ENCODE results near the gene CEP57. TPM values are rescaled to one million over a fixed set of nuclear protein-coding genes. Genes with fewer than 3 reads are reported as not detected.

Gene CEP57
- polyA plus RNA-seq = 10 to 100 TPM; 41.5 to 52.2 (median 50.8) TPM

DNA sequence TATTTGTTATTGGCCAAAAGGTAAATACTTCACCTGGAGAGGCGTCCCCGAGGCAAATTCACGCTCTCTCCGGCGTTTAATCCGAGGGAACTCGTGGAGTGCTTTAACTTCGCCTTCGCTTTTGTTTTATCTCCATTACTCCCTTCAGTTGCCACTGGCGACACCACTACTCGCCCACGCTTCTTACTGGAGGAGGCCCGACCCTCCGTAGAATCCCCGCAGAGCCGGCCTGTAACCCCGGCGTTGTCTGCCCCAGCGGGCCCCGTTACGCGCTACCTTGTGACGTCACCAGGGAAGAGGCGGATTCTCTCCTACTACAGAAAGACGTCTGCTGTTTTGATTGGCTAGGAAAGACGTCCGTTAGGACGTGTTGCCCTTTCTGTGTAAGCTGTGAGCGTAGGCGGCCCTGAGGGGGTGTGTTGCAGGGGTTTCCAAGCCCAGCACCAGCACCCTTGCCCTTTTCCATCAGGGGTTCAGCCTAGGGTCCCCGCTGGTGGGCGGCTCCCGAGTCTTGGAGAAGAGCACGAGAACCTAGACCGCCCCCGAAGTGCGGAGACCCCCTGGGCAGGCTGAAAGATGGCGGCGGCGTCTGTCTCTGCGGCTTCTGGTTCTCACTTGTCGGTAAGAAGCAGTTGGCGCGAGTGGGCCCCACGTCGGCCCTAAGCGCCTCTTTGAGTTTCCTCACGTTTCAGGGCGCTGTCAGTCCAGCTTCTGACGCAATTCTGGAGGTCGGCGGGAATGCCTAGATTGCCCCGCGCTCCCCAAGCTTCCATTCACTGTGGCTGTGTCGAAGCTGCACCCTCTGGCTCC lies at the start of gene CEP57:
TSS of gene CEP57 (plus strand) at position 376 of the 810 bp plus-strand sequence. CDS start at position 577, 201 bp downstream.
- Mint-ChIP-seq H3K36me3 (peaks cover 5 to 14% (median 7%) of the 10 kb centered on the region in 3 donors), H3K4me1 (peaks cover 27 to 65% of the 10 kb centered on the region in 2 donors), H3K9me3 (no peaks in the 10 kb centered on the region), H3K4me3 (peak within 1 kb of the TSS; percentile 94 to 100 (median 100)), H3K27me3 (ENCODE audit: low read depth in 3 of 3) (peaks cover 11 to 21% (median 11%) of the 10 kb centered on the region in 3 donors), H3K27ac (peak within 1 kb of the TSS; percentile 100)
- DNase-seq = peak; percentile 94 to 96 (median 96)

DNA sequence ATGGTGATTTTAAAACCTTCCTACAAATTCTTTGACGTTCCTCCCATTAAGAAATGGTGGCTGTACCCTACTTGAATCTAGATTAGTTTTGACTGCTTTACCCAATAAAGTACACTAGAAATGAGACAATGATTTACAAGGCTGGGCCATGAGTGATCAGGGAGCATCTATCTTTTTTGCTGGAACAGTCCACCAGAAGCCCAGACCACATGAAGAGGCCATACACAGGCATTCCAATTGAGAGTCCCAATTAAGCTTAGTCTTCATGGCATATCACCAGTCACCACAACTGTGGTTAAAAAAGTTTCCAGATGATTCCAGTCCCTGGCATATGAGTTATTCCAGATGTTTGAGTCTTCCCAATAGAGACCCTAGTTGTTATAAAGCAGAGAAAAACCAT lies 40.2 kb upstream of the CEP57 start:
- no peak for DNase-seq
- H3K9me3 Mint-ChIP-seq = no peaks in the 10 kb centered on the region
- H3K4me3 Mint-ChIP-seq = no peak overlapping the region
- no peaks in the 10 kb centered on the region for H3K4me1 Mint-ChIP-seq
- no peak overlapping the region for H3K27ac Mint-ChIP-seq
- peaks cover 0 to 9% (median 1%) of the 10 kb centered on the region in 3 donors for H3K27me3 Mint-ChIP-seq (ENCODE audit: low read depth in 3 of 3)
- no peaks in the 10 kb centered on the region for H3K36me3 Mint-ChIP-seq

DNA sequence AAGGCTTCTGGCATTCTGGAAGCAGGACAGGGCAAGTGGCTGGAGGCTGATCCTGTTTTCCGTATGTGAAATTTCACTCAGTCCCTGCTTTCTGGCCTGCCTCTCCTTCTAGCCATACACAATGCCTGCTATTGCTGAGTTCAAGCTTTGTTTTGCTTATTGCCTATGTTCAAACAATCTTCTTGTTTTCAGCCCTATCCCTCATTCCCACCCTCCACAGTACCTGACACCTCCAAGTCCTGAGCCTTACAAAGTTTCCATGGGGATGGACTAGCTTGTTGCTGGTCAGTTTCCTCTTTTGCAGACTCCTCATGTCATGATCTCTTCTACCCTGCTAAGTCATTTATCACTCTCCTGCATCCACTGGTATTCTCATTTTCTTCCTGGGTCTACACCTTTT lies 38.8 kb upstream of the CEP57 start:
- H3K27me3 Mint-ChIP-seq (ENCODE audit: low read depth in 3 of 3) = peaks cover 0 to 9% (median 2%) of the 10 kb centered on the region in 3 donors
- no peaks in the 10 kb centered on the region for H3K4me1 Mint-ChIP-seq
- H3K27ac Mint-ChIP-seq = no peak overlapping the region
- no peaks in the 10 kb centered on the region for H3K9me3 Mint-ChIP-seq
- no peak overlapping the region for H3K4me3 Mint-ChIP-seq
- no peak for DNase-seq
- no peaks in the 10 kb centered on the region for H3K36me3 Mint-ChIP-seq

DNA sequence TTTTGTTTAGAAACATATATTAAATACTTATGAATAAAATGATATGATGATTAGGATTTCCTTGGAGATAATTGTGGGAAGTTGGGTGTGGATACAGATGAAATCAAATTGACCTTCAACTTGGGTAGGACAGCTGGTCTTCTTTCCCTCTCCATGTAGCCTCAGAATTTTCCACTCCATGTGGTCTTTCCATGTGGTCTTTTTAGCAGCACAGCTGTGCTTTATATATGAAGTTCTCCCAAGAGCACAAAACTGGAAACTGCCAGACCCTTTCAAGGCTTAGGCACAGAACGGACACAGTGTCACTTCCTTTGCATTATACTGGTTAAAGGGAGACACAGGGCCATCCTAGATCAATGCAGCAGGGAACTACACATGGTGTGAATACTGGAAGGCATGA lies 29.4 kb upstream of the CEP57 start:
- Mint-ChIP-seq H3K4me3 (no peak overlapping the region), H3K4me1 (no peaks in the 10 kb centered on the region), H3K36me3 (no peaks in the 10 kb centered on the region), H3K27ac (no peak overlapping the region), H3K9me3 (no peaks in the 10 kb centered on the region), H3K27me3 (ENCODE audit: low read depth in 3 of 3) (peaks cover 0 to 5% (median 2%) of the 10 kb centered on the region in 3 donors)
- no peak for DNase-seq

DNA sequence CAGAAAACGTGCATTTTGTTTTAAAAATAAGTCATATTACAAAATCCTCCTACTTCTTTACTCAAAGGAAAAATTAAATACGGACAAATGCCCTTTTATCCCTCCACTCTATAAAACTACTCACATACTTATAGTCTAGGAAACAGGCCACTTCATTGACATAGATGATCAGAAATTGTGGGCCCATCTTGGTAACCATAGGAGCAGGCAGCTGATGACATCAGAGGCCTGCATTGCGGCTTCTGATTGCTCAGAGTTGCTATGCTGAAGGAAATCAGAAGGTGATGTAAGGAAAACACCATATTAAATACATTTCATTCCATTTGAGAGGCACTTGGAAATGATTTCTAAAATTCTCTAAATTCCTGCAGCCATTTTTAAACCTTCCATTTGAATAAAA lies 27.8 kb upstream of the CEP57 start:
- no peaks in the 10 kb centered on the region for H3K4me1 Mint-ChIP-seq
- H3K9me3 Mint-ChIP-seq = no peaks in the 10 kb centered on the region
- no peak overlapping the region for H3K27ac Mint-ChIP-seq
- H3K27me3 Mint-ChIP-seq (ENCODE audit: low read depth in 3 of 3) = peaks cover 0 to 5% (median 2%) of the 10 kb centered on the region in 3 donors
- H3K4me3 Mint-ChIP-seq = no peak overlapping the region
- H3K36me3 Mint-ChIP-seq = no peaks in the 10 kb centered on the region
- DNase-seq = no peak

DNA sequence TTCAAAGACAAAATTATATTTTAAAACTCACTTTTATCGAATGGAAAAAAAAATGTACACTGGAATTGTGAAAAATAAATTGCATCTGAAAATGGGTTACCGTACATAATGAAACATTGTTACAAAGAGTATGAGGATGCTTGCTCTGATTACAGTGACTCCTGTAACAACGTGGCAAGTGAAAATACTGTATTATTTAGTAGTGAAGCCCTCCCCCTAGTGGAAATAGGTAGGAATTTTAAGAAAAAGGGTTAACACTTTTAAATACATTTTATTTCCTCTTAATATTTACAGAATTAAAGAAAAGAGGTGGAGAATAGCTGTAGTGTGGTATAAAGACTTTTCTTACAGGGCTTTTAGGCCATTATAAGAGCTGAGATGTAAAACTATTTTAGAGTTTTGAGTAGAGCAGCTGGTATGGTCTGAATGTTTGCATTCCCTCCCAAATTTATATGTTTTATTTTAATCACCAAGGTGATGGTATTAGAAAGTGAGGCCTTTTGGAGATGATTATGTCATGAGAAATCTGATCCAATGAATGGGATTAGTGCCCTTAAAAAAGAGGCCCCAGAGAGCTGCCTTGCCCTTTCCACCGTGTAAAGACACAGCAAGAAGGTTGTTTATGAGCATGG lies 25.9 kb upstream of the CEP57 start:
- no peak overlapping the region for H3K27ac Mint-ChIP-seq
- no peaks in the 10 kb centered on the region for H3K9me3 Mint-ChIP-seq

DNA sequence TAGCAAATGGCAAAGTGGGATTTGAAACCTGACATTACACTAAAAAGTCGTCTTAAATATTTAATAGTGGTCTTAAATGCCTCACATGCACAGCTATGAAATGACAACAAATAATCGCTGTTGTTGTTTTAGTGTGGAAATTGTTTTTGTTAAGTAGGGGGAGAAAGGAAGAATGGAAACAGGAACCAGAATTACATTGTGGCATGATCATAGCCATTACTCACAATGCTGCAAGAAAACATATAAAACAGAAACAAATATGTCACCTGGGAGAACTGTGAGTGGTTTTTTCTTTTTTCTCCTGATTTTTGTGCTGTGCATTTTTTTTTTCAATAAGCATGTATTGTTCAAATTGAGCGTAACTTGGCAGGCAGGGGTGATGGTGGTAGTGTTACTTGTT lies 23.6 kb upstream of the CEP57 start:
- Mint-ChIP-seq H3K4me1 (no peaks in the 10 kb centered on the region), H3K27me3 (ENCODE audit: low read depth in 3 of 3) (peaks cover 0 to 2% (median 0%) of the 10 kb centered on the region in 3 donors), H3K36me3 (peaks cover 0 to 7% (median 6%) of the 10 kb centered on the region in 3 donors), H3K27ac (no peak overlapping the region), H3K9me3 (no peaks in the 10 kb centered on the region), H3K4me3 (no peak overlapping the region)
- no peak for DNase-seq

More for the DNA sequence above, 25.9 kb upstream of the CEP57 start:
- Mint-ChIP-seq H3K27me3 (ENCODE audit: low read depth in 3 of 3) (peaks cover 0 to 5% (median 2%) of the 10 kb centered on the region in 3 donors), H3K4me3 (no peak overlapping the region), H3K36me3 (peaks cover 0 to 3% (median 0%) of the 10 kb centered on the region in 3 donors), H3K4me1 (no peaks in the 10 kb centered on the region)
- DNase-seq = peak; percentile 30 to 56 (median 42)

DNA sequence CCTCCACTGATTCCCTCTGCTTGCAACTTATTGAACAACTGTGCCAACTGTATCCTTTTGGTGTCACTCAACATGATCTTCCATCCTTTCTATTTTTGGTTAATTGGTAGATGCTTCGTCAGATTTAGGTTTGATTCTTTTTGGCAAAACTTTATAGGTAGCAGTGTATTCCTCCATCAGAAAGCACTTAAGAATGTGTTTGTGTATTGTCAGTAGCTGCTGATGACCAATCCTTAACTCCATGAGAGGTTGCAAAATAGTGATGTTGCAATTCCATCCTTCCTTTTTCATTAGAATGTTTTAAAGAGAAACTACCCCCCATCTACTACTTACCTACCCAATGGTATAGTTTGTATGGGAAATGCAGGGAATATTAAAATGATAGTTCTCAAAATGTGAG lies 22.8 kb upstream of the CEP57 start:
- peak overlapping the region in 1 of 6 donors; percentile 23 for H3K27ac Mint-ChIP-seq
- no peaks in the 10 kb centered on the region for H3K9me3 Mint-ChIP-seq
- no peaks in the 10 kb centered on the region for H3K27me3 Mint-ChIP-seq (ENCODE audit: low read depth in 3 of 3)
- no peak for DNase-seq
- H3K4me1 Mint-ChIP-seq = no peaks in the 10 kb centered on the region
- peaks cover under 1 to 7% (median 6%) of the 10 kb centered on the region in 3 donors for H3K36me3 Mint-ChIP-seq
- H3K4me3 Mint-ChIP-seq = no peak overlapping the region

DNA sequence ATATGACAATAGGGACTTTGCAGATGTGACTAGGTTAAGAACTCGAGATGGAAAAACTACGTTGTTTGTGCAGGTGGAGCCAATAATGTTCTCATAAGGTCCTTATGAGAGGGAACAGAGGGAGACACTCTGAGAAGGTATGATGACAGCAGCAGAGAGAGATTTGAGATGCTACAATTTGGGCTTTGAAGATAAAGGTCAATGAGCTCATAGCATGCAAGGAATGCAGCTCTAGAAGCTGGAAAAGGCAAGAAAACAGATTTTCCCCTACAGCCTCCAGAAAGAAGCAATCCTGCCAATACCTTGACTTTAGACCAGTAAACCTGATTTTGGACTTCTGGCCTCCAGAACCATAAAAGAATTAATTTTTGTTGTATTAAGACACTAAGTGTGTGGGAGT lies 21.8 kb upstream of the CEP57 start:
- no peaks in the 10 kb centered on the region for H3K4me1 Mint-ChIP-seq
- H3K36me3 Mint-ChIP-seq = peaks cover 4 to 11% (median 10%) of the 10 kb centered on the region in 3 donors
- DNase-seq = no peak

DNA sequence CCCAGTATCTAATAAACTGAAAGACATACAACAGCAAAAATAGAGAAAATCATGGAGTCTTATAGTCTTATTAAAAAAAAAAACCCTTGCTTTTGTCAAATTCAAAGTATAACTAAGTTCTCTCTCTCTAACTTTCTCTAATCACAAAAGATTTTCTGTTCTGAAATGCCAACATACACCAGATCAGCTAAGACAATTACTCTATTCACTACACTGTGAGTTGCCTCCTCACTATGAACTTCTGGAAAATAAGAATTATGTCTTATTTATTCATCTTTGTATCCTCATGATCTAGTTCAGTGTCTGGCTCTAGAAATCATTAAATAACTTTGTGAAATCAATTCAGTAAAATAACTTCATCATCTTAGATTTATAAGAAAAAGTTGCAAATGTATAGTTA lies 13.4 kb upstream of the CEP57 start:
- H3K27me3 Mint-ChIP-seq (ENCODE audit: low read depth in 3 of 3) = no peaks in the 10 kb centered on the region
- peaks cover 6 to 18% of the 10 kb centered on the region in 2 donors for H3K4me1 Mint-ChIP-seq
- no peak overlapping the region for H3K4me3 Mint-ChIP-seq
- no peak overlapping the region for H3K27ac Mint-ChIP-seq
- H3K9me3 Mint-ChIP-seq = no peaks in the 10 kb centered on the region
- H3K36me3 Mint-ChIP-seq = peaks cover 20 to 52% (median 21%) of the 10 kb centered on the region in 3 donors
- DNase-seq = no peak

More for the DNA sequence above, 21.8 kb upstream of the CEP57 start:
- Mint-ChIP-seq H3K4me3 (no peak overlapping the region), H3K27ac (peak overlapping the region in 3 of 6 donors; percentile 0 to 23 (median 5)), H3K9me3 (no peaks in the 10 kb centered on the region), H3K27me3 (ENCODE audit: low read depth in 3 of 3) (no peaks in the 10 kb centered on the region)

DNA sequence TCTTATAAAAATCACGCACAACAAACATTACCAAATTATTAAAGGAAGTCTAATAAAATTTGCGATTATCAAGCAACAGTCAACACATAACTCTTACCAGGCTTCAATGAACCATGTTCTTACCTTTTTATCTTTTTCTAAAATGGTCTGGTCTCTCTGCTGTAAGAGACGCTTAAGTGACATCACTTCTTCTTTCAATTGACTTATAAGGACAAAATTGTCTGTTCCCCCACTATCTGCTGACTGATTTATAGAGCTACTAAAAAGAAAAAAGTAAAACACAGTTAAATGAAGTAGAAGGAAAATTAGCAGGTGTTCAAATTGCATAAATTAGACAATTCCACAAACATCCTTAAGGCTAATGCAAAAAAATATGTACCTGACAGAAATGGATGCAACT lies 11.6 kb upstream of the CEP57 start:
- H3K27me3 Mint-ChIP-seq (ENCODE audit: low read depth in 3 of 3) = no peaks in the 10 kb centered on the region
- no peak overlapping the region for H3K4me3 Mint-ChIP-seq
- peaks cover 11 to 36% of the 10 kb centered on the region in 2 donors for H3K4me1 Mint-ChIP-seq
- no peaks in the 10 kb centered on the region for H3K9me3 Mint-ChIP-seq
- no peak for DNase-seq
- no peak overlapping the region for H3K27ac Mint-ChIP-seq
- H3K36me3 Mint-ChIP-seq = peaks cover 20 to 52% (median 27%) of the 10 kb centered on the region in 3 donors

DNA sequence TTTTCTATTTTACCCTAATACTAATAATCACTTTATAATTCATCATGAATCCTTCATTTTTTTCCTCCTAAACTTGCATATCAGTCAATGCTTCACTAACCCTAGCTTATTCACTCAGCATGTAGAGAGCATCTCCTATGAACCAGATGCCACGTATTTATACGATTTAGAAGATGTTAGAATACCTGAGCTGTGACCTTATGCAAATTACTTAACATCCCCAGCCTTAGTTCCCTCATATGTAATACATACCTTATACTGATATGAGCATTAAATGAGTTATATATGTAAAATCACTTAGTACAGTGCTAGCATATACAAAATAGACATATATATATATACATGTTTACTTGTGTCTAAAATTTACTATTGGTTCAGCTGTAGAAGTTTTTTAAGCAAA lies 9.8 kb upstream of the CEP57 start:
- H3K36me3 Mint-ChIP-seq = peaks cover 22 to 49% (median 32%) of the 10 kb centered on the region in 3 donors
- H3K9me3 Mint-ChIP-seq = no peaks in the 10 kb centered on the region
- H3K27me3 Mint-ChIP-seq (ENCODE audit: low read depth in 3 of 3) = no peaks in the 10 kb centered on the region
- DNase-seq = no peak
- H3K27ac Mint-ChIP-seq = peak overlapping the region in 1 of 6 donors; percentile 63
- H3K4me3 Mint-ChIP-seq = no peak overlapping the region
- peaks cover 16 to 46% of the 10 kb centered on the region in 2 donors for H3K4me1 Mint-ChIP-seq

GRCh38 chr11:95788921-95789505 lies 1.3 kb upstream of the CEP57 start:
- Mint-ChIP-seq H3K4me1 (peaks cover 28 to 64% of the 10 kb centered on the region in 2 donors), H3K9me3 (no peaks in the 10 kb centered on the region), H3K27me3 (ENCODE audit: low read depth in 3 of 3) (peaks cover 11 to 21% (median 11%) of the 10 kb centered on the region in 3 donors), H3K4me3 (peak overlapping the region; percentile 85 to 100 (median 100)), H3K27ac (peak overlapping the region; percentile 89 to 100 (median 97)), H3K36me3 (peaks cover 7 to 25% (median 11%) of the 10 kb centered on the region in 3 donors)
- no peak for DNase-seq
